KOPT-K1 (cell line): ENCODE data around the gene EHBP1L1.
"Not testable (repeated sequence)": the region's sequence is repeated elsewhere in the genome, so short reads cannot be mapped to it uniquely, and the experiment has no call there.

ENCODE experiments used
- H3K27ac ChIP-seq: fragments of 200-600 bp; sonication (generic); 2 replicates; pipeline ENCODE4 v1.5.1; 2016; ENCODE audit warnings: antibody characterized with exemption, mild to moderate bottlenecking, low read depth, low read length; ENCODE audit not compliant: poor library complexity, severe bottlenecking
- H3K36me3 ChIP-seq: fragments of 200-600 bp; sonication (generic); 2 replicates; pipeline ENCODE4 v1.5.1; 2017; ENCODE audit warnings: antibody characterized with exemption, mild to moderate bottlenecking, low read length, moderate library complexity; ENCODE audit not compliant: insufficient read depth
- H3K9me3 ChIP-seq: fragments of 200-600 bp; sonication (generic); 2 replicates; pipeline ENCODE4 v1.5.1; 2017; ENCODE audit warnings: antibody characterized with exemption, low read length, mild to moderate bottlenecking; ENCODE audit not compliant: insufficient read depth, poor library complexity, severe bottlenecking

The EHBP1L1 gene

DNA sequence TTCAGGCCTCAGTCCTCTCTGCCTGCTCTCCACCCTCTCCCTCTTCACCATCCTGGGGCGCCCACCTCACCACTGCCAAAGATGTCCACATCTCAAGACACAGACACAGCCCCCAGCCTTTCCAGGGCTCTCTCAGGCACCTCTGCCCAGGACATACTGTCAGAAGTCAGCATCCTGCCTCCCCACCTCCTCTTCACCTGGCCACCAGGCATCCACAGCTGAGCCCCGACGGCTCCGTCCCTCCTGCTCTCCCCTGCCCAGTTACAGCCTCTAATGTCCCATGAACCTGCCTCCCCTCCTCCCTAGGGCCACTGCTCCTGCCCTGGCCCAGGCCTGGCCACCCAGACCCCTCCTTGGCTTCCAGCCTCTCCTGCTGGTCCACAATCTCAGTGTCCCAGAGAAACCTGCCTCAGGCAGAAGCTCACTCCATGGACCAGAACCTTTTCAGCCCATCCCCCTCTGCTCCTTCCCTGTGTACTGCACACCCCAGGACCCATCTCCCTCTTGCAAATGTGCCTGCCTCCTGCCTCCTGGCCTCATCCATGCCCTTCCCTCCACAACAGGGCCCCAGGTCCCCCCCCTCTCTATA is 20.9 kb upstream of the EHBP1L1 start:
- H3K27ac ChIP-seq, result peak overlapping the region; percentile 67
- no peaks in the 10 kb centered on the region for H3K36me3 ChIP-seq
- H3K9me3 ChIP-seq, result no peaks in the 10 kb centered on the region

DNA sequence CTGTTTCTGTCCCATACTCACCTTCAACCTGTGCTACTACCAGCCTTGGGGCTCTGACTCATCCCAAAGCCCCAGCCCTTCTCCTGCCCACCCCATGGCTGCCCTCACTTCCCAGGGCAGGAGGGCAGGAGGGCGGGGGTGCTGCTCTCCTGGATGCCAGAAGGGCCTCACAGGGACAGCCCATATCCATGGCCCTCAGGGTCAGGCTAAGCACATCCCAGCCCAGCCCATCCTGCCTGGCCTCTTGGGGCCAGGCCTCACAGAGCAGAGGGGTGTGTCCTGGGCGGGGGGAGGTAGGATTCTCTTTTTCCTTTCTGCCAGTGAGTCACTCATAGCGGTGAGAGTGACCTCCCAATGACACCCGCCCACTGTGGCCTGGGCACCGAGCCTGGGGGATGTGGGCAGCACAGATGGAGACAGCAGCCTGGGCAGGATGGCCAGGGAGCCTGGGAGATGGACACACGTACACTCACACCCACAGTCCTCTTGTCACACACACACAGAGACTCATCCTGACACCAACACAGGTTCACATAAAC is 20.1 kb upstream of the EHBP1L1 start:
- Histone ChIP-seq H3K27ac (no peak overlapping the region), H3K36me3 (no peaks in the 10 kb centered on the region), H3K9me3 (no peaks in the 10 kb centered on the region)

DNA sequence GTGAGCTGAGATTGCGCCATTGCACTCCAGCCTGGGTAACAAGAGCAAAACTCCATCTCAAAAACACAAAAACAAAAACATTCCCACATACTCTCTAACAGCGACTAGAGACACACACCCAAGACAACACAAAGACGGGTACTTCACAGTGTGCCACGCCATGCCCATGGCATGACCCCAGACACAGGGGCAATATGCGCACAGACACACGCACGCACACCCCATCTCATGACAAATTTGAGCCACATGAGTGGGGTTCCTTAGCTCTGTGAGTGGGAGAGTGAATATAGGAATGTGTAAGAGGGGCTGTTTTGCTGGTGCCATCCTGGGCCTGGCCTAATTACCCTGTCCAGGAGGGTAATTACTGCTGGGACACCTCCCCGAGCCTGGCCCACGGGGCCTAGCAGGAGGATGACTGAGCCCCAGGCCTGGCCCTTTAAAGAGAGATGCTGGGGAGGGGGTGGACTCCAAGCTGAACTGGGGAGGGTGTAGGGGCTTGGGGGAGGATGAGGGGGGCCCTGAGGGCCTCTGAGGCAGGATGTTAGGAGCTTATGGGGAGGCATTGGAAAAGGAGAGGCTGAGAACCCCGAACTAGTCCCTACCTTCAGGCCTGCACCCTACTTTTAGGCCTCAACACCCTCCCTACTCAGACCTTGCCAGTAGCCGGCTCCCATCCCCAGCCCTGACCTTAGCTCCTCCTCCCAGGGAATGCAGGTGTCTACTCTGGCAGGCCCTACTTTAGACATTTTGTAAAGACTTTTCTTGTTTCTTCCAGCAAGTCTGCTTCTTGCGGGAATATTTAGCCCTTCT is 19.2 kb upstream of the EHBP1L1 start:
- Histone ChIP-seq H3K27ac (no peak overlapping the region), H3K36me3 (no peaks in the 10 kb centered on the region), H3K9me3 (no peaks in the 10 kb centered on the region)

DNA sequence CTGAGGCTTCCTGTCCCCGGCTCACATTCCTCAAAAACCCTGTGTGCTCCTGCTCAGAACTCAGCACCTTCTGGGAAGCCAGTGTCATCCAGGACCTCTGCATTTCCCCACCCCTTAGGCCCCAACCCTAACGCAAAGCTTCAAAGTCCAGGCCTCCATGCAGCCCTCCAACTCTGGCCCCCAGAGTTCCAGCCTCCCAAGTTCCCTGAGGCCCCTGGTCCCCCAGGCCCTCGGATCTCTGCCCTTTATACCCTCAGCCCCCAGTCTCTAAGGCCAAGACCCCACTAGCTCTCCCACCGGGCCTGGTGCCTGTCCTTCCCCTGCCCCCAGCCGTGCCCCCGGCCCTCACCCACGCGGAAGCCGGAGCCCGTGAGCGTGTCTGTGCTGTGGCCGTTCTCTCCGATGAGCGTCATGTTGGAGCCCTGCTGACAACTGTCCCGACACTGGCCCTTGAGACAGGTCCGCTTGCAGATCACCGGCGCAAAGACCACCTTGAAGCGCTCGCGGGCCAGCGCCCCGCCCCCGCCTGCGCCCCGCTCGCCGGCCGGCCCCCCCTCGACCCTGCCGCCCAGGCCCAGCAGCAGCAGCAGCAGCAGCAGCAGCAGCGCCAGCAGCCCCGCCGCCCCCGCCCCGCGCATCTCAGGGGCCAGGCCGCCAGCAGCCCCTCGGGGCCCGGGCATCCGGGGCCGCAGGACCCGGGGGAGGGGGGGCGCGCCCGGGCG is 18.4 kb upstream of the EHBP1L1 start:
- no peak overlapping the region for H3K27ac ChIP-seq
- H3K9me3 ChIP-seq, result no peaks in the 10 kb centered on the region
- H3K36me3 ChIP-seq, result no peaks in the 10 kb centered on the region

DNA sequence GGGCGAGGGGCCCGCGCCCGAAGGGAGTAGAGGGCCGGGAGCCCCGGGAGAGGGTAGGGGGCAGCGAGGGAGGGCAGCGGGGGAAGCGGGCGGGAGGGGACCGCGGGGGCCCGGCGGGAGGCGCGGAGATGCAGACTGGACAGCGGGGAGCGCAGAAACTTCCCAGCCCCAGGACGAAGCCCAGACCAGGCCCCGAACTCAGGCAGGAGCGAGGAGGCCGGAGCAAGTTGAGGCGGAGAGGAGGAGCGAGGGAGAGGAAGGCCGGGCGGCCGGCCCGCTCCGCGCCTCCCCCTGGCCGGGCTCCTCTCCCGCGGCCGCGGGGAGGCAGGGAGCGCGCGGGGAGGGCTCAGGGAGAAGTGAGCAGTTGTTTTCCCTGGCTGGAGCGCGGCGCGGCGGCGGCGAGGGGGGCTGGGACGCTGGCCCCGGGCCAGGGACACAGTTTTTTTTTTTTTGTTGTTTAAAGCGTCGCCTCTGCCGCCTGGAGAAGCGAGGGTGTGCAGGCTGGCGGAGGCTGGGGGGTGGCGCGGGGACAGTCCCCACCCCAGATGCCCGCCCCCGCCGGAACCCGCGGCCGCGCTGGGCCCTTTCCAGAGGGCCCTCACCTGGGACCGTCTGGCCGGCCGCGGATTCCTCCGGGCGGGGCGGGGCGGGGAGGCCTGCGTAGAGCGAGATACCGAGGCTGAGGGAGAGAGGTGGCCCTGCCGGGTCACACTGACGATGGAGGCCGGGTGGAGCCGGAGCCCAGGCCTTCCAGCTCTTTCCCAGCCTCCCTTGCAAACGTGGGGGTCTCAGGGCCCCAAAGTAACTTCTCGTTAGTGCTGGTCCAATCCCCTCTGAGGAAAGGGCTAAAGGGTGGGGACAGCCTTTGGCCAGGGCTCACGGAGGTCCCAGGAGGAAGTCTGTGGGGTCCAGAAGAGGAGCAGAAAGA is 17.6 kb upstream of the EHBP1L1 start, which contains the start of gene LTBP3:
Gene LTBP3, minus strand, starts transcription at position 358 of the 928 bp plus-strand sequence. CDS start 400 bp downstream, outside the sequence.
- no peaks in the 10 kb centered on the region for H3K36me3 ChIP-seq
- H3K9me3 ChIP-seq, result no peaks in the 10 kb centered on the region
- no peak within 1 kb of the TSS for H3K27ac ChIP-seq

DNA sequence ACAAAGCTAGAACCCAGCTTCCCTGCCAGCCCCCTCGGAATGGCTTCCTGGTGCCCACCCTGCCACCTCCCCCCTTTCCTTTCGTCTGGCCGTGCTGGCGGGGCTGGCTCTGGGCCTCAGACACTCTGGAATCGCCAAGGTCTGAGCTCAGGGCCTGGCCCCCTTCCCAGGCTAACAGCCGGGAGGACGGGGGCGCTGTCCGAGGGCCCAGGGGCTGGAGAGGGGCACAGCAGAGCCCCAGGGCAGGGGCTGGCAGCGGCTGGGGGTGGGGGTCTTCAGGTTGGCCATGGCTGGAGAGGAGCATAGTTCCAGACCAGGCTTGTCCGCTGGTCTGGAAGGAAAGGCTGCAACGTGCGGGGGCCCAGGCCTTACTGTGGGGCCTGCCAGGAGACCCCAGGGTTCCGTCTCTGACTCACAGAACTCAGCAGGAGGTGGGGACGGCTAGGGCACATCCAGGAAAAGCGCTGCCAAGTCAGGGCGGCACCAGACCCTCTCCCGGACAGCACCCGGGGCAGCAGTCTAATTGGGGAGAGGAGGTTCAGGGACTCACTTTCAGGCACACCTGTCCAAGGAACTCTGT is 16.8 kb upstream of the EHBP1L1 start:
- Histone ChIP-seq H3K27ac (no peak overlapping the region), H3K9me3 (no peaks in the 10 kb centered on the region), H3K36me3 (no peaks in the 10 kb centered on the region)

DNA sequence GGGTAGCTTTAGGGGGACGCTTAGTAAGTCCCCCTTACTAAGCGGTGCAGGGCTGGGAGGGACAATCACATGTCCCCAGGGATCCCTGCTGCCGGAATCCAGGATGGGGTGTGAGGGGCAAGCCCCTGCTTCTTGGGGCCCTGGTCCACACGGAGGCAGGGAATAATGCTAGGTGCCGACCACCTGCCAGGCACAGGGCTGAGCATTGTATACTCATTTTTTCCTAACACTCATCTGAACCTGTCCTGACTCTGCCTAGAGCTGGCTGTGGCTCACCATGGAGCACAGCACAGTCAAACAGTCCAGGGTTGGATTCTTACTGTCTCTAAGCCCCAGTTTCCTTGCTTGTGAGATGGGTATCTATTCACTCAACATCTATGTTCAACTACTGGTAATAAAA is 16.3 kb upstream of the EHBP1L1 start:
- no peaks in the 10 kb centered on the region for H3K36me3 ChIP-seq
- no peak overlapping the region for H3K27ac ChIP-seq
- H3K9me3 ChIP-seq, result no peaks in the 10 kb centered on the region

DNA sequence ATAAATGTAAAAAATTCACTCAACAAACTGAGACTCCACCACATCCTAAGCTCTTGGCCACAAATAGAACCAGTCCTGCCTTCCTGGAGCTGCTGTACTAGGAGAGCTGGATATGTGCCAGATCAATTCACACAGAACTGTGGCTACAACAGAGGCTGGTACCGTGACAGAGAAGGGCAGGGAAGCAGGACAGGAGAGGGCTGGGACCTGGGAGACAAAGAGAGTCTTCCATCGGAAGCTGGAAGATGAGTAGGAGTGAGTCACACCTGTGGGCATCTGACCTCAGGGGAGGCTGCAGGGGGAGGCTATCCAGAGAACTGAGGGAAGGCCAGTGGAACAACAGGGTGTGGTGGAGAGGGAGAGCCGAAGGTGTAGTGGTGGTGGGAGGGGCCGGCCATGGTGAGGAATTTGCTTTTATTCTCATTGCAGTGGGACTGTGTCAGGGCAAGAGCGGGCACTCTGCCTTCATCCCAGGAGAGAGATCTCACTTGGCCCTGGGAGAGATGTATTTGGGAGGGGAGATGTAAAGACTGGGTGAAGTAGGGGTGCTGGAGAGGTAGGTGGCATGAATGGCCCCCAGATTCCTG is 15.8 kb upstream of the EHBP1L1 start:
- H3K36me3 ChIP-seq, result no peaks in the 10 kb centered on the region
- no peak overlapping the region for H3K27ac ChIP-seq
- H3K9me3 ChIP-seq, result no peaks in the 10 kb centered on the region

DNA sequence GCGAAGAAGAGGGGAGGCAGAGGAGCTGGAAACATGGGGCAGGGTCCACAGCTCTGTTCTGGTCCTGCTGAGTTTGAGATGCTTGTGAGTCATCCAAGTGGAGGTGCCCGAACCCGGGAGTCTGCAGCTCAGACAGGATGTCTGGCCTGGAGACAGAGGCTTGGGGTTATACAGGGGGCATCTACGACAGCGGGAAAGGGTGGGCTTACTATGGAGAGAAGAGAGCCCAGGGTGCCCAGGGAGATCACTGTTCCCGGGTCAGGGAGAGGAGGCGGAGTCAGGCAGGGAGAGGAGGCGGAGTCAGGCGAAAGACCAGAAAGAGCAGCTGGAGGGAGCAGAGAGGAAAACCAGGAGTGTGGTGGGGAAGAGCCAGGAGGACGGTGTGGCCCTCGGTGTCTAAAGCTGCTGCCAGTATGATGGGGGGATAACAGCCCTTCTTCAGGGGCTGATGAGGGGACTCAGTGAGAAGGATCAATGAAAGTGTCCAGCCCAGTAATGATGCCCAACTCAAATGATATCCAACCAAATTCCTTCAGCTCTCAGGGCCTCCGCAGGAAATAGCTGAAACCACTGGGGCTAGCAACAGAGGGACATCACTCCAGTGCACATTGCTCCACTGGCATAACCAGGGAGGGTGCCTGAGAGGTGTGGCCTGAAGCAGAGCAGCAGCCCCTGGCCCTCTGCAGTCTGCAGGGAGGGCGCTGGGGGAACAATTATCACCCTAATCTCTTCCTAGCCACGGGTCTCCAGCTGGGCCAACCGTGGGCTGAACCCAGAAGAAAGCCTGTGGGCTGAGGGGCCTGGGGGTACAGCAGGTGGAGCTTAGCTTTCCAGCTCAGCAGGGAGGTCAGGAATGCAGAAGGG is 15.1 kb upstream of the EHBP1L1 start:
- Histone ChIP-seq H3K36me3 (no peaks in the 10 kb centered on the region), H3K27ac (peak overlapping the region; percentile 19), H3K9me3 (no peaks in the 10 kb centered on the region)

DNA sequence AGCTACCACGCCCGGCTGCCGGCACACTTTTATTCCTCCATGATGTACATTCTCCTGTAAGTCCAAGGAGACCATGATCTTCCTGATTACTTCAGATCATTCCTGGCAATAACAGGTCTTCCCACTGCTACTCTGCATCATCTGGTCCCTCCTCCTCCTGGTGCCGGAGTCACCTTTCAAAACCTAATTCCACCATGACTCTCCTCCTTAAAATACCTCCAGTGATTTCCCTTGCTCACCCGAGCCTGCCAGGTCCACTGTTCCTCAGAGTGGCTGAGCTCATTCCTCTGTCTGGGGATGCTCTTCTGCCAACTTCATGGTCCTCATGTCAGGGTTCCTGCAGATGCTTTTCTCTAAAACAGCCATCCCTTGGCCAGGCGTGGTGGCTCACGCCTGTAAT is 13.8 kb upstream of the EHBP1L1 start:
- 0 out of 2 replicates have a peak, but pooled peaks cover 6% of the 10 kb centered on the region for H3K36me3 ChIP-seq
- H3K9me3 ChIP-seq, result no peaks in the 10 kb centered on the region
- no peak overlapping the region for H3K27ac ChIP-seq

DNA sequence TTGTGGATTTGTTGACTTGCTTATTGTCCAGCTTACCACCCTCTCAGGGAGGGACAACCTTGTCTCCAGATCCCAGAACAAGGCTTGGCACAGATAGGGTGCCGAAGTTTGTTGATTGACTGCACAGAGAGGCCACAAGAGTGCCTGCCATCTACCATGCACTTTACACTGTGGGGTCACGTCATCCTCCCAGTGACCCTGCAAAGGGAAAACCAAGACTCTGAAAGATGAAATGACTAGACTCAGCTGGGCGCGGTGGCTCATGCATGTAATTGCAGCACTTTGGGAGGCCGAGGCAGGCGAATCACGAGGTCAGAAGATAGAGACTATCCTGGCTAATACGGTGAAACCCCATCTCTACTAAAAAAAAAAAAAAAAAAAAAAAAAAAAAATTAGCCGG is 13.1 kb upstream of the EHBP1L1 start:
- H3K27ac ChIP-seq, result no peak overlapping the region
- 0 out of 2 replicates have a peak, but pooled peaks cover 6% of the 10 kb centered on the region for H3K36me3 ChIP-seq
- no peaks in the 10 kb centered on the region for H3K9me3 ChIP-seq

DNA sequence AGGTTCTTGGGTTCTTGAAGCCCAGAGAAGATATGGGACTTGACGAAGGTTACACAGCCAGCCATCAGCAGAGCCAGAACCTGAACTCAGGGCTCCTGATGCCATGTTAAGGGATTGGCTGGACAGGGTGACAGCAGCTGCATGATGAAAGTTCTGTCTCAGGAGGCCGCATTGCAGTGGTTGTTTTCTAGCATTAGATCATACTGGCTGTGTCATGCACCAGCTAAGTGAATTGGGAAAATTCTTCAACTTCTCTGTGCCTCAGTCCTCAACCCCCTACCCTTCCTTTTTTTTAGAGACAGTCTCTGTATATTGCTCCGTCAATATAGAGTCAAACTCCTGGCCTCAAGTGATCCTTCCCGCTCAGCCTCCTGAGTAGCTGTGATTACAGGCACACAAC is 12.3 kb upstream of the EHBP1L1 start:
- H3K9me3 ChIP-seq, result no peaks in the 10 kb centered on the region
- H3K36me3 ChIP-seq, result 0 out of 2 replicates have a peak, but pooled peaks cover 6% of the 10 kb centered on the region
- no peak overlapping the region for H3K27ac ChIP-seq

DNA sequence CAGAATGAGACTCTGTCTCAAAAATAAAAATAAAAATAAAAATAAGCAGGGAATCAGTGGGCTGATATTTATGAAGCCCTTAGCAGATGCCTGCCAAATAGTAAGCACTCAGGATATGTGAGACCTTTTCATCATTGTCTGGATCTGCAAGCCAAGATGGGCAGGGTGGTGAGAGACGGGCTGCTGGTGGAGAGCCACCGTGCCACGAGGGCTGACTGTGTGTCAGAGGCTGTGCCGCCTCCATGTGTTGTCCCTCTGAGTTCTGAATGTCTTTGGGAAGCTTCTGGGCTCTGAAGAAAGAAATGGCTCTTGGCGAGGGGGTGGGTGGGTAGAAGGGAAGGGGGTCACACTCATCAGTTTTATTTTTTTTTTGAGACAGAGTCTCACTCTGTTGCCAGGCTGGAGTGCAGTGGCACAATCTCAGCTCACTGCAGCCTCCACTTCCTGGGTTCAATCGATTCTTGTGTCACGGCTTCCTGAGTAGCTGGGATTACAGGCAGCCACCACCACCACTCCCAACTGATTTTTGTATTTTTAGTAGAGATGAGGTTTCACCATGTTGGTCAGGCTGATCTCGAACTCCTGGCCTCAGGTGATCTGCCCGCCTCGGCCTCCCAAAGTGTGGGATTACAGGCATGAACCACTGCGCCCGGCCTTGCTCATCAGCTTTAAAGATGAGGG is 10.8 kb upstream of the EHBP1L1 start:
- H3K36me3 ChIP-seq, H3K9me3 ChIP-seq: not testable (repeated sequence)
- H3K27ac ChIP-seq, result peak overlapping the region; percentile 41
